AG08396 (cell line): Measurements from ENCODE around the gene PRDM1.

Experiments used
- DNase-seq: peaks from one replicate; pipeline ENCODE4 v3.0.0; 2012; ENCODE audit warnings: low spot score, mixed read lengths

Gene PRDM1

DNA sequence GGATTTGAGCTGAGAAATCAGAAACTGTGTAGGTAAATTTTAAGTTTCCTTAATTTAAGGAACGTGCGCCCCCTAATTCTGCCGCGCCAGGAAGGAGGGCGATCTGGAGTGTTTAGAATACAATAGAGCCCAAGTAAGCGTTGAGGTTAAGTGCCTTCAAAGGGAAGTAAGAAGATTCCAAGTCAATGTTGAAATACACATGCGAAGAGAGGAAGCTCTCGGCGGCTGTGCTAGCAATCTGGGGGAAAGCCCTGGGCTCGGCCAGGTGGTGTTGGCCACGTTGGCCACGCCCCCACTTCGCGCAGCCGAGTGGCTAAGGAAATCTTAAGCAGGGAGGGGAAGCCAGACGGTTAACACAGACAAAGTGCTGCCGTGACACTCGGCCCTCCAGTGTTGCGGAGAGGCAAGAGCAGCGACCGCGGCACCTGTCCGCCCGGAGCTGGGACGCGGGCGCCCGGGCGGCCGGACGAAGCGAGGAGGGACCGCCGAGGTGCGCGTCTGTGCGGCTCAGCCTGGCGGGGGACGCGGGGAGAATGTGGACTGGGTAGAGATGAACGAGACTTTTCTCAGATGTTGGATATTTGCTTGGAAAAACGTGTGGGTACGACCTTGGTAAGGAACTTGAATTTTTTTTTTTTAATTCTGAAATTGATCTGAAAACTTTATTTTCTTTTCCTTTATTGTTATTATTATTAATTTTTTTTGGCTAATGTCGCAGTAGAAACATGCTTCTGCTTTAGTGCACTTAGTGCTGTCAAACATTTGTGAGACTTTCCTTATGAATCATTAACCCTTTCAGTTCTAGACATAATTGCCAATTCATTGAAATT lies at the start of gene PRDM1:
PRDM1 (plus strand) TSS at position 353 of the 830 bp plus-strand sequence; CDS start at position 571, 218 bp downstream.
- peak; percentile 61 for DNase-seq

DNA sequence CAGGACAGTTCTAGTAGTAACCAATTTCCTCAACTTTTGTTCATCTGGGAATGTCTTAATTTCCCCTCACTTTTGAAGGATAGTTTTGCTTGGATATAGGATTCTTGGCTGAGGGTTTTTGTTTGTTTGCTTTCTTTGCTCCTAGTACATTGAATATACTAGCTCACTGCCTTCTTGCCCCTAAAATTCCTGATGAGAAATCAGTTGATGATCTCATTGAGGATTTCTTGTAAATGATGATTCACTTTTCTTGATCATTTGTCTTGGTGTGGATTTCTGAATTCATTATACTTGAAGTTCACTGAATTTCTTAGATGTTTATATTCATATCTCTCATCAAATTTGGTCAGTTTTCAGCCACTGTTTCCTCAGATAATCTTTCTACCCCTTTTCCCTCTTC lies 49.1 kb upstream of the PRDM1 start:
- peak; percentile 30 for DNase-seq

DNA sequence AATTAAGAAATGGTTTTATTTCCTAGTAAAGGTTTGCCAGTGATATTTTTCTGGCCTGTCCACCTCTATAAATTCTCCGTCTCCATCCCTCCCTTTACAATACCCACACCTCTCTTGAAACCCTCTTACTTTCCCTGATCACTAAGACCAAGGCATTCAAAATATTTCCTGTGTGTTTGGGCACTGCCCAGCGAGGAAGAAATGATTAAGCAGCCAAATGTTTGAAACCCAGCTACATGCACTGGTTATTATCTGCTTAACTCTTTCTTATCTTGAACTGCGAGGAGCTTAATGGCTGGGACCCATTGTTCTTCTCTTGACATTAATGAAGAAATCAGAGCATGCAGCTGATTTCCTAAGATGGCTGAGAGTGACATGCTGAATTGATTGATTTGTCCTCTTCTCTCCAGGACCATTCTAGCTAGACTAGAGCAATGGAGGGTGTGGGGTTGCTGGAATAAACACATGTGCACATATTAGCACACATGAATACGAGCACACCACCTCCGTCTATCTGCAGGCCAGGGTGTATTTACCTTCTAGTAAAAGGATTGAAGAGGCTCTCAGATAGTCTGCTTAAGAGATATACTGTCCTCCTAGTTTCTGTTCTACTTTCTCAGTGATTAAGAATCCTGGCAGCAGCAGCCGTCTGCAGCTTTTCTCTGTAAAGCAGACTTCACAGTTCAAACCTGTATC lies 46.1 kb upstream of the PRDM1 start:
- no peak for DNase-seq

DNA sequence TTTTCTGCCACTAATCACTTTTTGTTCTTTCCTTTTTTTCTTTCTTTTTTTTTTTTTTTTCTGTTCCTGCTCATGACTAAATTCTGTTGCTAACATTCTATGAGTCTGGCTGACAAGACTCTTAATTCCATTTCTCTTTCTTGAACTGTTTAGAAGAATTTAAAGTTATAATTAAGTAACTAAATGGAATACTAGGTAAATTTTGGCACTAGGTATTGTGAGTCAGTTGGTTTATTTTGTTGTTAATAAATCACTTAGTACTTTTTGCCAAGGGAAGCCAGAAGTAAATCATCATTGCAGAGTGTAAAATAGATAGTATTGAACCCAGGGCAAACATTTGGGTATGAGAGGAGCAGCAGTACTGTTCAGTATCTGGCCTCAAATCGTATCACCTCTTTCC lies 42.0 kb upstream of the PRDM1 start:
- DNase-seq, result no peak

DNA sequence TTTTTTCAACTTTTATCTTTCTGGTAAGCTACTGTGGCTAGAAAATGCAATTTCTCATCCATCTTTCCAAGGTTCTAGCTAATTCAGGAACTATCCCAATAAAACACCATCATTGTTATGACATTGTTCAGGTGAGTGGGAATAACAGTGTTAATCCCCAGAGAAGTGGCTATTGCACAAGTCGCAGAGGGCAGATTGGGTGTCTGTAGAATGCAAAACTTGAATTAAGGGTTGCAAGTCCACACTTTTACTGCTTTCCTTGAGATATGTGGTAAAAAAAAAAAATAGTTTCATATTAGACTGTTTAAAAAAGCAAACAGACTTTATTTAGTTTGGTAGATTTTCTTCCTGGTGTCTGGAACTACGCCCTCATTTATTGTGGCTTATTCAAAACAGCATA lies 41.1 kb upstream of the PRDM1 start:
- no peak for DNase-seq

DNA sequence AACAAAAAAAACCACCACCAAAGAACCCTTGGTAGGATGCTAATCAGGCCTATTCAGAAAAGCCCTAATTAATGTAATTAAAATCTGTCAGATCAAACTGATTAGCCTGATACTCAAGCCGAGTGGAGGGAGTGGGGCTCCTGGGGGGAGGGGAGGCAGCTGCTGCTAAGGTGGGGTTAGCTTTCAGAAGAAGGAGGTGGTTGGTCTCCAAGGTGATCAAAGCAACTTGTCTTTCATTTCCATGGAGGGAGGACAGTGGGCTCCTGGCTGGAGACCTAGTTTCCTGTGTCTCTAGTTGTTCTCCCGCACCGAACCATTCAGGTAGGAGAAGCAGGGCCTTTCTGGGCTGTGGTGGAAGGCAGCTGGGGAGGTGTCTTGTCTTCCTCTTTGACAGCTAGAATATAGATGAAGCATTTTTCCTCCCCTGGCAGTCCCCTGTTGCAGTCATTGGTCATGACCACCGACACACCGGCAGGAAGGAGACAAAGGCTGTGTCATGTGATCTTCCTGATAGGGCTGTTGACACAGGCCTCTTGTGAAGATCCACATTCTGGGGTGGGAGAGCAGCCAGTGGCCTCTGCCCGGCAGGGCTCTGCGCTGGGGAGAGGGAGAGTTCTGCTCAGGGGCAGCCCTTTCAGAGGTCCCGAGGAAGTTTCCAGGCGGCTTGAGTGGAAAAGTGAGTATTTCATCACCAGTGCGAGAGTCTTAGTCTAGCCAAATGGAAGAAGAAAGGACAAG lies 39.9 kb upstream of the PRDM1 start:
- no peak for DNase-seq

DNA sequence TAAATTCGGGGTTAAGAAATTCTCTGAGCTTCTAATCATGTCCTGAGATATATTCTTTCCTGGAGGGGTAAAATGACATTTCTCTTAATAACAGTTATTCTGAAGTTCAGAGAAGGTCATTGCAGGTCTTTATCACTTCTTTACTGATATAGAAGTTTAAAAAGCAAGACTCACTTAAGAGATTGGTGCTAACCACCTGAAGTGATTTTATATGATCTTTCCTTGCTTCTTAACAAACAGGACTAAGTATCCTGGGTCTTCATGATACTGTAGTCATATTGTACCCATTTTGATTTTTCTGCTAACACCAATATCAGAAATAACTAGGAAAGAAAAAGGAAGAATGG lies 39.3 kb upstream of the PRDM1 start:
- DNase-seq, result no peak

DNA sequence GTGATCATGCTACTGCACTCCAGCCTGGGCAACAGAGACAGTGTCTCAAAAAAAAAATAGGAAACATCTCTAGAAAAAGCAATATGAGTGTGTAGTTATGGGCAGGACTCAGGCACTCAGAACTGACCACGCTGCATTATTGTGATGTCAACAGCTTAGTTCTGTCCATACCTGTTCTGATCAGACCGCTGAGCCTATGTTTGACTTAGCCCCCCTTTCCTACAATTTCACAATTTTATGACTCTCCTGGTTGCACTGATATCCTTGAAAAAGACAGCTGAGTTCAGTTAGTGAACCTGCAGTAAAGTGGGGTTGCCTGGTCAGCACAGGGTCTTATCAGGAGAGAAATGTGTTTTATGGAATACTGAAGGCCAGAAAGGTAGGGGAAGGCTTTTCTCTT lies 37.8 kb upstream of the PRDM1 start:
- no peak for DNase-seq

DNA sequence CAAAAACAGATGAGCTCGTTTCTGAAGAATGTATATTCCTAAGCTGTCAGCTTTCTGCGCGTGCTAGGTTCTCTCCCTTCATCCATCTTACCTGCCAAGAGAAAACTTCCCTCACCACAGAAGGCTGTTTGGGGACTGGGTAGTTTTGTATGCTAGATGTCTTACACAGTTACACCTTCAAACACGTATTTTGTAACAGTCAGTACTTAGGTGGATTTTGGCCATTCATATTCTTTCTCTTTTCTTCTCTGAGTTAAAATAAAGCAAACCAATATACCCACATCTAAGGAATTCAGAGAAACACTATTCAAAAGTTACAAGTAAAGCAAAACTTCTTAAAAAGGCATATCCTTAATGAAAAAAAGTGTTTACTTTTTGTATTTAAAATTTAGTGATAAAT lies 35.6 kb upstream of the PRDM1 start:
- DNase-seq, result no peak

DNA sequence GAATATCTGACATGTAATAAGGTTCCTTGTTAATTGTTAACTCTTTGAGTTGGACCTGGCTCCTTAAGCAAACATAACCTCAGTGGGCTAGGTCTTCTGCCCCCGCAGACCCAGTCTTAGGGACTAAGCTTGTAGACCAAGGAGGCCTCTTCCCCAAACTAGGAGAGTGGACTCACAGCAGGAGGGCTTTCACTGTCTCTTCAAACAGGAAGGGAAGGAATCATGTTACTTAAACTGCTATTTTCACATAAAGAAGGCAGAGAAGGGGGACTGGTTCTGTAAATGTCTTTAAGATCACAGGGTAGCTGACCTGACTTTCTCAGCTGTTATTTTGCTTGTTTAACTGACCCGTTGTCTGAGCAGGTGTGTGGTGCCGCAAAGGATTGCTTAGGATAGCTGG lies 34.9 kb upstream of the PRDM1 start:
- no peak for DNase-seq

DNA sequence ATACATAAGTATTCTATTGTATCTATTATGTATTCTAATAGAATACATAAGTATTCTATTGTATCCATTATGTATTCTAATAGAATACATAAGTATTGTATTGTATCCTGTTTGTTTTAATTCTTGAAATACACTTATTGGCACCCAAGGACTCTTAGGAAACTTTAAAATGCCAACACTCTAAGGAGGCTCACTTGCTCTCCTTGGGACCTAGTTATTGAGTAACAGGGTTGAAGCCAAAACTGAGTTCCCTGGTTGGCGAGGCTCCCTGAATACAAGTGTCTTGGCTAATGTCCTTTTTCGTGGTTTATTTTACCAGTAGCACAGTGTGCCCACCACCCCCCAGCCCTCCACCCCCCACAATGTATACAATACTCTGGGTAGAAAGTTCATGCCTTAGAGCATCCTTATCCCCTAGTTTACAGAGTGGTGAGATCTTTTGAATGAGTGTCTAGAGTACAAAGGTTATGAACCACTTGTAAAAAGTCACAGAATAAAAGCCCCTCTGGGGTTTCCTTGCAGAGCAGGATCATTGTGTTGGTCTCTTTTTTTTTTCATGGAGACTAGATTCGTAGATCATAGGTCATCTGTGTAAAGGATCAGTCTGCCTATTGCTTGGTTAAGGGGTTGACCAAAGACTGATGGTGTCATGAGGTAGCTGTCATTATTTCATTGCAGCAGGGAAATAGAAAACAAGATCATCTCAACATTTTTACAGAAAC lies 32.5 kb upstream of the PRDM1 start:
- DNase-seq, result no peak

DNA sequence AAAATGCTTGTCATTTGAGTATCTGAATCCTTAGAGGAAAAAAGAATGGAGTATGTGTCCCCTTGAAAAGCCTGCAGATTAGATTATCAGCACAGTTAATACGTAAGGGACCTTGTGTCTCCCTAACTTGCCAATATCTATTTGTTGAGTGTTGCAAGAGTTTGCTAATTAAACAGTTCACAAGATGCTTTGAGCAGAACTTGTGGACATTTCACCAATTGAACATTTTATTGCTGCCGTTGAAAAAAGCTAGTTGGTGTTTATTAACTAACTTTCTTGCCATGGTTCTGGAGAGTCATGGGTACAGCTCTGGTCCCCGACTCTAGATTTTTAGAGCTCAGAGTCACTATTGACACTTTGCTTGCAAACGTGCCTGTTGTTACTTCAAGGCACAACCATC lies 30.6 kb upstream of the PRDM1 start:
- no peak for DNase-seq

DNA sequence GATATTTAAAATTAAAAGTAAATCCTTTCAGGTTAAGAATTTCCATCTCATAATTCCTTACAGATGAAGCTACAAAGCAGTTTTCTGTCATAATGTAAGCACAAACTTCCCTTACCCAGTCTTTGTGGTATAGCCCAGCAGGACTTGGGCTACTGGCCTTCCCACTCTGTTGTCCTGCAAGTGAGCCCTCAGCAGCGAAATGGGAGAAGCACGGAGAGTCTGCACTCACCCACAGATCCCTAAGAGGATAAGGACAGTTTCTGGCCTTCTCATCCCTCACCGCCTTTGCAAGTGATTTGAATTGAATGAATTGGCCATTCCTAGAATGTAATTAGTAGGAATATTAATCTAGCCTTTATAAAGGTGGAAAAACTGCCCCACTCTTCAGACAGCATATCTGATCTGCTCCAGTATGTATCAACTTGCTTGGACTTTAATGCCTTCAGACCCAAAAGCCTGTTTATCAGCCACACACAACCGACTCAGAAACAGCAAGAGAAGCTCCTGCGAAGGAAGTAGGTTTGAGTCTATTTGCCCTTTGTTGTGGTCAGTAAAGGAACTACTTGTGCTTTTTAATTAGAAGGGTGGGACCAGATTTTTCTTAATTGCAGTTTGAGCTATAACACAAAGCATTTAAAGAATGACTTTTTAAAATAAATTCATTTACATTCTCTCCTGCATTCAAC lies 29.9 kb upstream of the PRDM1 start:
- DNase-seq, result no peak

DNA sequence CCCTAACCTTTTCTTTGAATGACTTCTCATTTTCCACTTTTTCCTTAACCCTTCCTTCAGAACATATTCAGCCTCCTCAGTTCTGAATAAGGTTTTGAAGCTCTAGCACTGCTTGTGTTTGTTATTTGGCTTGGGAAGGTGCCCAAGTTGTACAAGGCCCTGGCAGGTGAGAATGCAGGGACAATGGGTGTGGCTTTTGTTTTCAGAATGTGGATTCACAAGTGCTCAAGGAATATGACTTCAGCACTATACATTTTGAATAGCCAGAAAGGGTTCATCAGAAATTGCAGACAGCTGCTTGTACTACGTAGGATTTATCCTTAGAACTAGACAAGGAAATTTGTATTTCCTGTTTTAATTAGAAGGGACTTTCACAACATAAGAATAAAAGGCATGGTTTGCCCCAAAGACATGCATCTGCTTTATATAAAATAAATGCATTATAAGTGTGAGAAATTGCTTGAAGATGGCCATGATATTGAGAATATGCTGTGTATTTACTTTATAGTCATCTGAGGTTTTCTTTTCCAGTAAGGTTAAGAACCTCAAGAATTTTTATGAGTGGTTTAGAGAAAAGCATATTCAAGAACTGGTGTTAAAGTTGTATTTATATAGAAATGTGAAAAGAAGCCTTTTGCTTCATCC lies 29.3 kb upstream of the PRDM1 start:
- DNase-seq, result no peak

DNA sequence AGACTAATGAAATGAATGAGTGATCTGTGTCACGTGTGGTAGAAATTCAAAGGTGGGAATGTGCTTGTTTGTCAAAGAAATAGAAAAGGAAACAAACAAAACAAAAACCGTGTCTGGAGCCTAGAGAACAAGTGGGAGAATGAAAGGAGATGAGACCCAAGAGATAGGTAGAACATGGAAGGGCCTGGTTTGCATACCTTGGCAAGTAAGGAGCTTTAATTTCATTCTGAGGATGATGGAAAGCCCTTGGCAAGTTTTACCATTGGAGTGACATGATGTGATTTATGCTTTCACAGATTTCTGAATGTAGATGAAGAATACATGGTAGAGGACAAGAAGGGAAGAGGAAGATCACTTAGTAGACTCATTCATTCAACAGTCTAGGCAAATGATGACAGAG lies 26.8 kb upstream of the PRDM1 start:
- DNase-seq, result no peak

DNA sequence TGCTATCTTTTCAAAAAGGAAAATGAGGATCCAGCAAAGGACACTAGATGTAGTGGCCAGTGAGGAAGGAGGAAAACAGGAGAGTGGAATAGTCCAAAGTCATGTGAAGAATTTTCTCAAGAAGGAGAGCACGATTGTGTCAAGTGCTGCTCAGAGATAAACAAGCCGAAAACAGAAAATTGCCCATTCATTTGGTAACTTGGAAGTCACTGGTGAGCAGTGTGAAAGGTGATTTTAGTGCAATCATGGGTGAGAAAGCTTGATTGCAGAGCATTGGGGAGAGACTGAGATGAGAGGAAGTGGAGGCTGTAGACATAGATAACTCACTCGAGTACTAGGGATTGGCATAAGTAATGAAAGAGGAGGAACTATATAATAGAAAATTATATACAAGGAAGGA lies 26.0 kb upstream of the PRDM1 start:
- no peak for DNase-seq

DNA sequence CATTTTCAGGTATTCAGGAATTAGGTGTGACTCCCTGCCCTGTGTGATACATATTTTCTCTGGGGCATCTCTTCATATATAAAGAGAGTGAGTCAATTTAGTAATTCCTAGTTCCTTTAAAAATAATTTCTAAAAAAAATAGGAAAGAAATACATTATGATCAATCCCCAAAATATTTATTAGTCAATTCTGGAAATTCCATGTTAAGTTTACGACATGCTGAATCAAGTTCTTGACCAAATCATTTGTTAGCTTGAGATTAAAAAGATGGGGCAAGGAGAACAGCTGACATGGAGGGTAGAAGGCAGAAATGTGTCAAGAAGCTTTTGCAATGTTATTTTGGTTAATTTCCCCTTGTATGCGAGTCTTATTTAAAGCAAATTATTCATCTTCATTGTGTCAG lies 22.7 kb upstream of the PRDM1 start:
- no peak for DNase-seq

DNA sequence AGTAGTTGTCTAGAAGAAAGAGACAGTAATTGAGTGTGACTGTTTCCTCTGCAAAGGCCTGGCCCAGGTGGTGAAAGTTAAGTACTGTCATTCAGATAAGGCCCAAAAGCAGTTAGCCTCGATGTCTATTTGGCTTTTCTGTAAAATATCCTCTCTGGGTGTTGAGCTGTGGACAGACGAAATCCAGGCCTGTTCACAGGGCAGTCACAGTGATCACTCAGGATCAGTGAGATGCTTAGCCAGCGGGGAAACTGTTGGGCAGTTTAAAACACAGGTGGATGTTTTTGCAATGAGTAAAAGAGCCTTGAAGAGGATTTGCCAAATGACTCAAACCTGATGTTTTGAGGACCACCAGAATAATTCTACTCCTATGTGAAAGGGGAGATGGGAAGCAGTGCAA lies 22.0 kb upstream of the PRDM1 start:
- no peak for DNase-seq

DNA sequence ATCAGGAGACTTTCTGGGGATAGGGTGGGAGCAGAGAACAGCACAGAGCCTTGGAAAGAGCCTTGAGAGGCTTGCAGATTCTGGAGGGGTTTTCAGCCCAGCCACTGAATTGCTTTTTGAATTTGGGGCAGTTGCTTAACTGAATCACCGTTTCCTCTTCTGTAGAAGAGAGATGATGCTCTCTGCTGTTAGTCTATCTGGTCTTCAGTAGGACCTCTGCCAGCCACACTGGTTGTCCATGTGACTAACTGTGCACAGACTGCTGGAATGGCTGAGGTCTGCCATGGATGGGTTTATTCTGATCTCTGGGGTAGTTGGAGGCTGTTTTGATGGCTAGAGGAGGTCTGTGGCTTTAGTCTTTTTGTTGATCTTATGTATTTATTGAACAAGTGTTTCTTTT lies 21.4 kb upstream of the PRDM1 start:
- DNase-seq, result no peak

DNA sequence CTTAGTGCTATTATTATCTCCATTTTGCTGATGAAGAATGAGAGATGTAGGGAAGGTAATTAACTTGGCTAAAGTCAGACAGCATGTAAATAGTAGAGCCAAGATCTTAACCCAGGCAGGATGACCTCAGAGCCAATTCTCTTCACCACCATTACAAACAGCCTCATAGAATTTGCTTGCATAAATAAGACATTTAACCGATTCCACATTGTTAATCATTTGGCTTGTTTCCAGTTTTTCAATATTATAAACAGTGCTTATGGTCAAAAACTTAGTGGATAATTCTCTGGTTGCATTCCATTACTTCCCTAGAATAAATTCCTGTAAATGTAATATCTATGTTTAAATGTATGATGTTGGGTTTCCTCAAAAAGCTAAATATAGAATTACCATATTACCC lies 19.1 kb upstream of the PRDM1 start:
- no peak for DNase-seq

DNA sequence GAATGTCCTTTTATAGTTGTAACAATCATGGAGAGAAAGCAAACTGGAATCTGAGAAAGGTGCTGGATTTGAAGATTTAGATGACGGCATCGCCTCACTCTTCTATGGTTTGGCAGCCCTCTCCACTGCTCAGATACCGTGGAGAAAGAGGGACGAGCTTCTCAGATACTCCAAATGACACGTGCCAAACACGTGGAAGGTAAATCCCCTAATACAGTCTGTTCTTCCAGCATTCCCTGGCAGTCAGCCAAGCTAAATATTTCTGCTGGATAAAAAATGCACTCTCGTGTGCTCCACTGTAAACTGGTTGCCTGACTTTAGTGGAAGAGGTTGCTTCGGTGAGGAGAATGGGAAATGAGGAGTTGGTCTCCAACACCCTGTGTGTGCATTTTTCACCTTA lies 16.7 kb upstream of the PRDM1 start:
- DNase-seq, result peak; percentile 42
